Right kidney (tissue), 1 donor: ENCODE measurements around the gene DLEU7.
A peak's percentile ranks its signal among the peaks of the same experiment; 100 is the strongest.

ENCODE experiments used
- DNase-seq: peaks from one replicate; pipeline ENCODE4 v3.0.0-alpha.2; 2016

Gene DLEU7

DNA sequence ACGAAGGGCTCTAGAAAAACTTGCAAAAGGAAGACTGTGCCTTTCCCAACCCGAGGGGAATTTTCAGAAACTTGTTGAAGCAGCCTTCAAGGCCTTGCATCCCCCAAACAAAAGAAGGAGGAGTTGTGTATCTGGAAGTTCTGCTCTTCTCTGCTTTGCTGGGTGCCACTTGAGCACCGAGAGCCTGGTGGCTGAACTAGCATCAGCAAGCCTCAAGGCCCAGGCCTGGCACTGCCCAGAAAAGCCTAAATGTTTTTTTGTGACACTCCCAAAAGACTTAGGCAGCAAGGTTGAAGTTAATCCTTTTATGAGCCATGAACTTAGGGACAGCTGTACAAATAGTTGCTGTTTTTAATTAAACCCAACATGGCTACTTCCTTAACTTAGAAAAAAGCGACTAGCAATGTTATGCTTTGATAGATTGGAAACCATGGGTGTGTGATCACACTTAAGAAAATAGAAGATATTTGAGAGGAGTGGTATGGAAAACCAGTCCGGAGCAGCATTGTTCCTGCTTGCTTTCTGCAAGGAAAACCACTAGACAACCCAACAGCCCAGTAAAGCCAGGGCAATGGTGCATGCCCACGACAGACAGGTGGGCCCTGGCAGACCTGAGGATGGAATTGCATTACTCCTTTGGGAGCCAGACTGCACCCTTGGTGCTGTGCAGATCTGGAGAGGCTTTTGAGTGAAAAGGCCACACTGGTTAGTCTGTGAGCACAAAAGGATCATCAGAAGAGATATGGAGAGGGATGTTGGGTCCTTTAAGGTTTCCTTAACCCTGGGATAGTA lies 788 bp upstream of the DLEU7 start:
- peak; percentile 9 for DNase-seq

DNA sequence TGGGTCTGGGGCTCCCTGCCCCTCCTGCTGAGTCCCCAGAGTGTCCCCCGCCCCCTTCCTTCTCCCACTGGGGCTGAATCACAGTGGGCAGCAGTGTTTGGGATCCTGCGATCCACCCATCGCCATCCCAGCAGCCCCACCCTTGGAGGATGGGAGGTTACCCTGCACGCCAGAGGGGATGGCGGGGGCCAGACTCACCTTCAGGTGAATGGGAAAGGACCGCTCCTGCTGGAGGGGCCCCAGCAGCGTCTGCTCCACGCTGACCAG lies 569 bp downstream of the DLEU7 start:
- no peak for DNase-seq

DNA sequence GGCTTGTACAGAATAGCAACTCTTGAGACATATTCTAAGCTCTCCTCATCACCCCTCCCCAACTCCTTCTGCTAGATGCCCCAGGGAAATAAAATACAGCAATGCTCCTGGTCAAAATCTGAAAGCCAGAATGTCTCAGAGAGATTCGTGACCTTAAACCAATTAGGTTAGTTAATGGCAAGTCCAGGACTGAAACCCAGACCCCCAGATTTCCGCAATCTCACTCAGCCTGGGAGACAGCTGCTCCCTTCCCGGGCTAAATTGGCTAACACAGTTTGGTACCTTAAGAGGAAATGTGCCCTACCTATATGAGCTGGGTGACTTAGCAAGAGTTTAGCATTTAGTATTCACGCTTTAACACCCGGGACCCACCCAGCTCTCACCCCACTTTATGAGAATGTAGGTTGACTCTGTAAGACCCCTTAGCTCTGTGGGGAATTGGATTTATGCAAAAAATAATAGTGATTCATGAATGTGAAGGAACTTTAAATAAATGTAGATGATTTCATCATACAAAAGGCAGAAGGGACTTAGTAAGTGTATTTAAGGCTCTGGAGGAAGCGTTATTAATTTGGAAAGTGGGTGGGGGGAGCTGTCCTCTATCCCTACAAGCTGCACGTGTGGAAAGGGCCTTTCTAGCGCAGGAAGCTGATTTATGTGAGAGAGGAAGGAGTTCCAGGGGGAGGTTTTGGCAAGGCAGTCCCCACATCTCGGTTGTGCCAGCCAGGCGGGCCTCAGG lies 1.1 kb downstream of the DLEU7 start:
- DNase-seq: peak; percentile 10

DNA sequence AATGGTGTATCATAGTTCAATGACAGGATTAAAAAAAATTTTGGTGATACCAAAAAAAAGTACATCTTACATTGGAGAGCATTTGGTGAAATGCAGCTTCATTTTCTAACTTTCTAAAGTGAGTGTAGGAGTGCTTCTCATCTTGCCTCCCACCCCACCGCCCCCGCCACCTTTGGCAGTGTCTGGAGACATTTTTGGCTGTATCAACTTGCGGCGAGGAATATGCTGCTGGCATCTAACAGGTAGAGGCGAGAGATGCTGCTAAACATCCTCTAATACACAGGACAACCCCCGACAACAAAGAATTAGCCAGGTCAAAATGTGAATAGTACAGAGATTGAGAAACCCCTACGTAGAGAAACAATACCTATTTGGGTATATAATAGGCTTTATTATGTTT lies 1.7 kb downstream of the DLEU7 start:
- no peak for DNase-seq

DNA sequence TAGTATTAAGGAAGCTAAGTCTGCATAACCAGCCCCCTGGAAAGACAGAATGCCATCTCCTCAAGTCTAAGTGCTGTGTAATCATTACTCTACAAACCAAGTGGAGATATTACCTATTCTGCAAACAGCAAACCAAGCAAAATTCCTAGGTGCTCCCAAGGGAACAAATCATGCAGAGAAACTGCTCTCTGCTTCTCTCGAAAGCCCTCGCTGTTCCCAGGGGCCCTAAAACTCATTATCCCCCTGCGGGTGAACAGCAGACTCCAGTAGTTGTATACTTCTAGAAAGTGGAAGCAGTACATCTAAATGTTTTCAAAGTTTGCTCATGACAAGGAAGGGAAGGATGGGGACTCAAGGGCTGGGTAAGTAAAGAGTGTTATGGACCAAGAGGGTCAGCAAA lies 3.2 kb downstream of the DLEU7 start:
- DNase-seq: no peak

DNA sequence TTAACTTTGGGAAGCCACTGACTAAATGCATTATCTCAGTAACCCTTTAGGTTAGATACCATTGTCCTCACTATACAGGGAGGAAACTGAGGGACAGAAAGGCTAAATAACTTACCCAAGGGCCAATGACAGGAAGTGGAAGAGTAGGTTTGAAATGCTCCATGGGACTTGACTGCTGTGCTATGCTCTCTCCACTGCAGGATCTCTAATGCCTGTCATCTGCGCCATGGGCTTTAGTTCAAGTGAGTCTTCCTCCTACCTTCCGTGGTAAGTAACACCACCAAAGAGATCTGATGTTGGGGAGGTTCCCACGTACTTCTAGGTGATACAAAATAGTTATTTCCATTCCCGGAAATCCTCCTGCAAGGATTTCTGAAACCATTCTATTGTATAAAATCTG lies 3.7 kb downstream of the DLEU7 start:
- DNase-seq: no peak

DNA sequence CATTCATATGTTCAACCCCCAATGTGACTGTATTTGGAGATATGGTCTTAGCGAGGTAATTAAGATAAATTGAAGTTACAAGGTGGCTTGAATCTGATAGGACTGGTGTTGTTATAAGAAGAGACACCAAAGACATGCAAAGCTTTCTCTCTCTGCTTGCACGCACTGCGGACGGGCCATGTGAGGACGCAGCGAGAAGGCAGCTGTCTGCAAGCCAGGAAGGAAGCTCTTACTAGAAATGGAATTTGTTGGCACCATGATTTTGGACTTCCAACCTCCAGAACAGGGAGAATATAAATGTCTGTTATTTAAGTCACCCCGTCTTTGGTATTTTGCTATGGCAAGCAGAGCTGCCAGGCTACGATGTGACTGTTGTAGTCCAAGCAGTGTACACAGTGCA lies 4.8 kb downstream of the DLEU7 start:
- DNase-seq: no peak

DNA sequence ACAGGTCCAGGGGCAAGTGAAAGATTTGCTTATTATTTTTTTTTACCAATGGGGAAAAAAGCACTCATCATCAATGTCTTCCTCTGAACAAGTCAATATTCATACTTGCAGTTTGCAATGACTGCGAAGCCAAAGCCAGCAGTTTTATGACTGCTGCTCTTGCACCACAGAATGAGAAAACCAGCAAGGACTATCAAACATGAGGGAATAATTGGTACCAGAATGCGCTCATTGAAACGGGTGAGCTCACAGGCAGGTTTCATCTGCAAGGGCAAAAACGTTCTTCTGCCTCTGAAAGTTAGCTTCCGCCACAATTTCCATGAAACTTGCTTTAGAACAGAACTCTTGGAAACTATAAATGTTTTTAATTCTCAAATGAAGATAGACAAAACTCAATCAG lies 5.5 kb downstream of the DLEU7 start:
- DNase-seq: no peak

DNA sequence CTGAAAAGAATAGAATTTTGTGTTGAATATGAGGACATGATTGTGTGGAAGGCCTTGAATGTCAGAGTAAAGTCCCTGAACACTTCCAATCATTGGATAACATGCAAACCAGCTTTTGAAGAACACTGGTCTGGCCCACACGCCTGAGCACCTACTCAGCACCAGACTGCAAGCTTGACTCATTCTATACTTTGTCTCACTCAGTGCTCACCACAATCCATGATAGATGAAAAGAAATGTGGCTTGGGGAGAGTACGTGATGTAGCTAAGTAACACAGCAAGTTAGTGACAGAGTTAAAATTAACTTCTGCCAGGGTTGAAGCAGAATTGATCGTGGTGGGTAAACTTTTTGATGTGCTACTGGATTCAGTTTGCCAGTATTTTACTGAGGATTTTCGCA lies 12.0 kb downstream of the DLEU7 start:
- no peak for DNase-seq

DNA sequence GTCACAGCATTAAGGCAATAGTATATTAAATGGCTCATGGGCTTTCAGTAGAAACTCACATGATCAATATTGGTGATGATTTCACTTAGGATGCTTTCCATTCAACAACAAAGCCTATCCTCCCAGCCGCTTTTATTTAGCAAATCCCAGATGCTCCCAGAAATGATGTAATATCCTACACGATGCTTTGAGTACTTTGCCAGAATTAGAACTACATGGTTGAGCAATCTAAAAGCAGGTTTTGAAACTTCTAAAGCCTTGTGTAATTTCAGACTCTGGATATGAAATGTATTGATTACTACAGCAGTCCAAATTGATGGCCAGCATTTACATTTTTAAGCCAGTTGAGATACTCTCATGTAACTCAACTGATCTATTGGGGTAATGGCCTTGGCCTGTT lies 13.6 kb downstream of the DLEU7 start:
- no peak for DNase-seq

DNA sequence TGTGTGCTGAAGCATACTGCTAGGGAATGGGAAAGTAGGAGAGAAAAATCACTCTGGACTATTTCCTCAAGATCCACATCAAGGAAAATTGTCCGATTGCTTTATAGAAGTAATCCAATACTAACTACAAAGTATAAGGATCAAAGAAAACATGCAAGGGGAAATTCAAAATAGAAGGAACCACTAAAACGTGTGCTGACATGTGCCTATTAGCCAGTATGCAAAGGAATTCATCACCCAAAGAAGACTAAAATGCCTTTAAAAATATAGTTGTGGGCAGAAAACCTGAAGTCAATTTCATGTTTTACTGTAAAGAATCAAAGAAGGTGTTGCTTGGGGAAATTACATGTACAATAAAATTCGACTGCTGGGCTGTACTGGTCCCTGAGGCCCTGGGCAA lies 14.3 kb downstream of the DLEU7 start:
- DNase-seq: no peak

DNA sequence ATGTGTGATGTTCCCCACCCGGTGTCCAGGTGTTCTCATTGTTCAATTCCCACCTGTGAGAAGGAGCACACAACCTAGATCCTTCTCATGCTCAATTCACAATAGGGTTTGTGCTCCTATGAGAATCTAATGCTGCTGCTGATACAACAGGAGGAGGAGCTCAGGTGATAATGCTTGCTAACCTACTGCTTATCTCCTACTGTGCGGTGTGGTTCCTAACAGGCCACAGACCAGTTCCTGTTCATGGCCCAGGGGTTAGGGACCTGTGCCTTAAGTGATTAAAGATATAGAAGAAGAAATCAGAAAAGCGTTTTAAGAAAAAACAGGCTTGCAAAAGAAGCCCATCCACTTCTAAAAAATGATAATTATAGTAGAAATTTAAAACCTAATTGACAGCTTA lies 17.5 kb downstream of the DLEU7 start:
- no peak for DNase-seq

DNA sequence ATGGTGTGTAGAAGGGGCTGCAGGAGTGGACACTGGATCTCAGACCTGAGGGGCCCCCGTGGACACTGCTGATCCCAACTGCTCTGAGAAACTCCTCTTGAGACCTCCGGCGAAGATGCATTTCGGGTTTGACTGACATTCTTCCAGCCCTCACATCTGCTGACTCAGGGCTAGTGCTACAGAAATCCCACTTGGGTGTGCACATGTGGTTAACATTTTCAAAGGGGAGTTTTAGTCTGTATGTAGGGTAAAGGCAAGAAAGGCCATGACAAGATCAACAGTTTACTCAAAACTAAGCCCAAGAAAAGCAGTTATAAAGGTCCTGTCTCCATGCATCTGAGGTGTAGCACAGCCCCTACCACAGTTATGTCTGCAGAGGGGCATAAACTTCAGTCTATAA lies 31.2 kb downstream of the DLEU7 start:
- no peak for DNase-seq

DNA sequence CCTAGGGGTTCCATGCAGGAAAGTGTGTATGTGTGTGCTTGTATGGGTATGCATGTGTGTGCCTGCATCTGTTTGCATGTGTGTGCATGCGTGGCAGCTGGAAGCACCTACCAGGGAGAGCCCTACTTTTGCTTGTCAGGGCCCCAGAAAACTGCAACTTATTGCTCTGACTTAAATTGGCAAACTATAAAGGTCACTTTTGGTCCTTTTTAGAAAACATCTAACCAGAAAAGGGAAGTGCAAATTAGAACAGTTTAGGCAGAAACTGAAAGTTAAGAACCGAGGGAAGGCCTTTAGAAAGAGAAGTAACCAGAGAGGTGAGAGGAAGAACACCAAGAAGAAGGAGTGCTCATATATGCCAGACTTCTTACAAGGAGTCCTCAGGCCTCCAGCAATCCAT lies 32.5 kb downstream of the DLEU7 start:
- no peak for DNase-seq

DNA sequence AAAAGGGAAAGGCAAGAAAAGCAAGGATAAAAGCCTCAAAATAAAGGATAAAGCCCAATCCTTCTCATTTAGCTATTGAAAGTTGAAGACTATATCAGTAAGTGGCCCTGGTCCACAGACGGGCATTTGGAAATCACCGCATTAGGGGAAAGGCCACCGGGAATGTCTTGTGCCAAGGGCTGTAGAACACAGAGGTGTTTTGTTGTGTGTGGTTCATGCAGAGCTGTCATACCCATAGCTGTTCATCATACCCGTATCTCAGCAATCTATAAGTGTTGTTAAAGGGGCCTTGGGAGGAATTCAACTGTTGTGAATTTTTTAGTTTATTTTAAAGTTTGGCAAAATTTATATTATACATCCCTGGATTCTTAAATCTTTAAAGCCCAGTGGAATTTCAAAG lies 33.0 kb downstream of the DLEU7 start:
- DNase-seq: no peak

DNA sequence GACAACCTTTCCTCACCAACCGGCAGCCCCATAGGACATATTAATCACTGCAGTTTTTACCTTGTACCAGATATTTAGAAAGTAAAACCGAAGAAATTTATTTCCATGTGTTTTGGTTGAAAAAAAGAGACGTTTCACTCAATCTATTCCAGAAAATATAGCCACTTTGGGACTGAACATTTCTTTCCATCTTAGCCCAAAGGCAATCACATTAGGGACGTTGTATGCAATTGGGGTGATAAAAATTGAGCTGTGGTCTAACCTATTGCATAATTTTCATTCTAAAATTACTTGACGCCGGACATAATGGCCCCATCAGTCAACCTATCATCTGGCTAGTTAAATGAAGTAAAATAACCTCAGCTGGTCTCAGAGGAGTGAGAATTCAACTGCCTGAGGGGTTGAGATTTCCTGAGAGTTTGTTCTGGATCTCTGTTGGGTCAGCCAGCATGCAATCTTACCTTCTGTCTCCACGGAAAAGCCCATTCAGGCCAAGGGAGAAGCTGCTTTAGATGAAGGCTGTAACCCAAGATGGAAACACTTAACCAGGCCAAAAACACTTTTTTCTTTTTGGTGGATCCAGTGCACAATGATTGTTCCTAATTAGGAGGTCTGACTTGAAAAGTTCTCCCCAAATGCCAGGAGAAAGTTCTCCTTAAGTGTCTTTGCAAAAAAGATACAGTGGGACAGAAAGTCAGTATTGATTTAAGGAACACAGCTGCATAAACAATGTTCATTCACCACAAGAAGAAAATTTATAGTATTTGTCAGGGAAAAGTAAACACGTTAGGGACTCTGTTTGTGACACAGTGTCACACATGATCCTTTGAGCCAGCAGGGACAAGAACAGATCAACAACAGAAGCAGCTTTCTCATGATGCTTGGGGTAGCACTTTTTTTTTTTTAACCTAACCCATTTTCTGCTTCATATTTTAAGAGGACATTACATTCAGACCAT lies 34.1 kb downstream of the DLEU7 start:
- peak; percentile 13 for DNase-seq

DNA sequence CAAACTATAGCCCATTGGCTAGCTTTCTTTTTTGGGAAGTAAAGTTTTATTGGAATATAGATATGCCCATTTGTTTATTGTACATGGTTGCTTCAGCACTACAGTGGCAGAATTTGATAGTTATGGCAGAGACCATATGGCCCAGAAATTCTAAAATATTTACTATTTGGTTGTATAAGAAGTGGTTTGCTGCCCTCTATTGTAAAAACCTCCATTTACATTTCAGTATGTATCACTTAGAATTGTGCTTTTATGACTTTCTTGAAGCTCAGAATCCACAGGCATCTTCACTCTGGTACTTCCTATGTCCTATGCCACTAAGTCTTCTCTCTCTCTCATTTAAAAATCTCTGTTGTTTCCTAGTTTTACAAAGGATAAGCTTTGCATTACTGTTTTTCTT lies 37.7 kb downstream of the DLEU7 start:
- DNase-seq: no peak

DNA sequence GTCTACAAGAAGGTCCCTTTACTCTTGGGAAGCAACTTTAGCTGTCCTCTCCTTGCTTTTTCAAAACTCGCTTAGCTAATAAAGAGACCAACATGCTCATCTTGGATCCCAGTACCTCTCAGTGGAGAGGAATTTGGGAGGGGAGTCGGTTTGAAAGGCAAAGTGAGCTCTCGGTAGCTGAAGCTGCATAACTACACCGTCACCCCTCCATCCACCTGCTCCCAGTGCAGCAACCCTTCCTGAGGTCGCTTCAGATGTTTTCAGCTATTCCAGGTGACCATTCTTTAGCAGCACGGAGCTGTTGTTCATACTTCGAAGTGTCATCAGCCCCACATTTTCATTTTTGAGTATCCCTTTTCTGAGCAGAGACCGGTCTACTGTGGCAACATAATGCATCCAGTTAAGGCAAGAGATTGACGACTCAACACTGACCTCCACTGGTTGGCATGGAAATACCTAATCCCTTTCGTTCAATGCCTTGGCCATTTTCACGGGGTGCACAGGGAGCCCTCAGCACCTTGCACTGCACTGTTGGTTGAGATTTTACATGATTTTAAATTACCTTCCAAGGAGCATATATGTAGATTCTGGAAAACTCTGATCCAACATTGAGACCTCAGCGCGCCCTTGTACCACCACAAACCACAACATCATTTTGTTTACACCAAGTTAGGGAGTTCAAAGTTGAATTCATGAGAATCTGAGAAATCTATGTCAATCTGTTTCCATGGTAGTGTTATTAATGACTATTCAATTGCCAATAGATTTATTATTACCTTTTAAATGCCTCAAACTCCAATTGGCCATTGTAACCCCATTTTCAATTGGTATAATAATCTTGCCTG lies 42.2 kb downstream of the DLEU7 start:
- peak; percentile 57 for DNase-seq

DNA sequence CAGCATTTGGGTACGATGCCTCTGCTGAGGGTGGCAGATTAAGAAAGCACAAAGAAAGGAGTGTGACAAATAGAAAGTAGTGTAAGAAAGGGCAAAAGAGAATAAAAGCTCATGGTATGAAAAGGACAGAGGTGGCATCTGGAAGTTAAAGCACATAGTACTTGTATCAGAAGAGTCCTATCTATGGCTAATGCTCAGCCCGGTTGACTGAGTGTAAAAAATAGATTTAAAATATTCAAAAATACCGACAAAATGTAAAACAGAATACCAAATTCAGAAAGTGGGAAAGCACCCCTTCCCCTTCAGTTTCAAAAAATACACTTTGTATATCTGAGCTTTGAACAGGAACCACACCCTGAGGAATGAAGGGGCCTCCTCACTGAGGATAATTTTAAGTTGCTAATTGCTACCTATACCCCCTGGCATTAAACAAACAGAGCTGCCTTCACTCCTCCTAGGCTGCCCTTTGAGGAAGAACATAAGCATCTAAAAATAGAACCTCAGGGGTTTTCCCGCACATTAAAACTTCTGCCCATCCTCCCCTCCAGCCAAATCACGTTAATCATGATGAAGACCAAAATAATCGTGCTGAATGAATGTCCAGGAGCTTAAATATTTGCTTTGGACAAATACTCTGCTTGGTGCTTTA lies 43.3 kb downstream of the DLEU7 start:
- no peak for DNase-seq

DNA sequence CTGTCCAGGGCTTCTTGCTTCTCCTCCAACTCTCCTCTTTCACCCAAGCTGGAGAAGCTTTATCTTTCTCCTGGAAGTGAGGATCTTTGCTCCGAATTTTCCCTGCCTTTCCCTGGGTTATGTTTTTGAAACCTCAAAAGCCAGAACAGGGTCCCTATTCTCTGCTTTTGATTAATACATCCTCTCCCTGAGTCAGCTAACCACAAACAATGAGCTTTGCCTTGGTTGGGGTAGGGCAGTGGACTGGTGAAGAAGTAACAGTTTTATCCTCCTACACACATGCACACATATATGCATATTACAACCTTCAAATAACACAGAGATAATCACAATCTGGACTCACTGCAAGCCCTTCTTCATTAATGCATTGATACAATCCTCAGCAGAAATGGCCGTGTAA lies 44.6 kb downstream of the DLEU7 start:
- no peak for DNase-seq

DNA sequence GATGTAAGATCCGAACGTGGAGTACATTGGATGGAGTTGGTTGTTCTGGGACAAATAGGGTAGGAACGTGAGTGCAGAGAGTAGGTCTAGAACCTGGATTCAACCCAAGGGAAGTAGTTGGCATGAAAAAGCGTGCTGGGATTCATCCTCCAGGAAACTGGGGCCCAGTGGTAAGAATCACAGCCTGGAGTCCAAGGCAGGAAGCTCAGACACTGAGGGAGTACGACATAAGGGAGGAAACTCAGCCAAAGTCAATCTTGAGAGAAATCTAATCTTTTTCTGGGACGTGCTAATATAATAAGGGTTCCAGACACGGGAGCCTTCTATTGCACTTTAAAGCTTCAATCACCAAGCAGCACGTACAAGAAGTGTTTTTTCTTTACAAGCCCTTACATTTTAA lies 46.4 kb downstream of the DLEU7 start:
- no peak for DNase-seq

DNA sequence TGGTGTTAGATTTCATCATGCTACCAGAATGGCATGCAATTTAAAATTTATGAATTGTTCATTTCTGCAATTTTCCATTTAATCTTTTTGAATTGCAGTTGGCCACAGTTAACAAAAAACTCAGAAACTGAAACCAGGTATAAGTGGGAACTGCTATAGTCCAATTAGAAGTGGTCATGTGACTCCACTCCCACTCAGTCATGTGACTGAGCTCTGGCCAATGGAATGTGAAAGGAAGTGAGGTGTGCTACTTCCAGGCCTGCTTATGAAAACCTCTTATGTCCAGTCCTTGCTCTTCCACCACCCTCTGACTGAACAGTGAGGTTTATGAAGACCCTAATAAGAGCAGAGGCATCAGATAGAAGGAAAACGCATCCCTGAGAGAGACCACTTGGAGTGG lies 47.0 kb downstream of the DLEU7 start:
- DNase-seq: no peak
